Measurements from ENCODE around the gene ITGB3BP.

ITGB3BP gene

GRCh38 chr1:63405987-63406386 is 117.0 kb downstream of the ITGB3BP start:
- no peak for DNase-seq (ENCODE audit: low read depth)
- no peak for TF ChIP-seq CTCF (IDR thresholded peaks at IDR 0.05; ENCODE audit: control insufficient read depth, insufficient read depth, low read depth, low read length, missing control alignments)
- no peak overlapping the region for H3K4me3 ChIP-seq (ENCODE audit: control insufficient read depth, low read depth, low read length)

DNA sequence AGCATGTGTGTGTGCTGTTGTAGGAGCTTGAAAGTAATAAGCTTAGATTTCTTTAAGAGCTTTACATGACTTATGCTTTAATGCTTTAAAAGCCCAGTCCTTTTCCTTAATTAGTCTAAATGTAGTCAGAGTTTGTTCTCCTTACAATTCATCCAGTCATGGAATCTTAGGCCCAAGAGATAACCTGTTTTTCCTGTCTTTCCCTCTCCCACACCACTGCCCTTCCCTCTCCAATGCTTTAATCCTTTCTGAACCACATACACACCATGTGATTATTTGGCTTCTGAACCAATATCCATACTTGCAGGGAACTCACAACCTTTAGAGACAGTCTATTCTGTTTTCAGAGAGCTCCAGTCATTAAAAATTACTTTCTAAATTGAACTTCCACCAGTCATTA is 118.0 kb downstream of the ITGB3BP start:
- no peak for DNase-seq (ENCODE audit: low read depth)
- no peak overlapping the region for H3K4me3 ChIP-seq (ENCODE audit: control insufficient read depth, low read depth, low read length)
- no peak for TF ChIP-seq CTCF (IDR thresholded peaks at IDR 0.05; ENCODE audit: control insufficient read depth, insufficient read depth, low read depth, low read length, missing control alignments)

- no peak for DNase-seq (ENCODE audit: low read depth)
- no peak for TF ChIP-seq CTCF (IDR thresholded peaks at IDR 0.05; ENCODE audit: control insufficient read depth, insufficient read depth, low read depth, low read length, missing control alignments)
- no peak overlapping the region for H3K4me3 ChIP-seq (ENCODE audit: control insufficient read depth, low read depth, low read length)
Measured at GRCh38 chr1:63403386-63403785, 119.6 kb downstream of the ITGB3BP start.

DNA sequence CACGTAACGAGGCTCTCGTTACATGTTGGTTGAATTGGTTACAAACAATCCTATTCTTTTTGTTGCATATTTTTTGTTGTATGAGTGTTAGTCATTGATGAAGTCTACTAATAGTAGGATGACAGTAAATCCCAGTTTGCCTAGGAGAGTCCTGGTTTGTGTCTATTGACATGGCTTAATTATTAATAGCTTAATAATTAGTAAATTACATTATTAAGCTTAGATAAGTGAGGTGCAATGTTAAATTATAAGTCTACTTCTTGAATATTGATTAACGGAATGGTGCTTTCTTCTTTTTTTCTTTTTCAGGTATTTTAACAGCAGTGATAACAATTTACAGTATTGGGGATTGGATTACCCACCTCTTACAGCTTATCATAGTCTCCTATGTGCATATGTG is 121.1 kb downstream of the ITGB3BP start:
- no peak overlapping the region for H3K4me3 ChIP-seq (ENCODE audit: control insufficient read depth, low read depth, low read length)
- no peak for TF ChIP-seq CTCF (IDR thresholded peaks at IDR 0.05; ENCODE audit: control insufficient read depth, insufficient read depth, low read depth, low read length, missing control alignments)
- DNase-seq (ENCODE audit: low read depth), result no peak
